Measurements from ENCODE around the gene GRB10. TPM values are rescaled to one million over a fixed set of nuclear protein-coding genes. Genes with fewer than 3 reads are reported as not detected.

GRB10 gene
- total and polyA plus RNA-seq, 2 of the 8 experiments (the other 6 are each of a cell fraction or from before 2014, with no cell fraction given): 35.7 to 97.0 TPM

DNA sequence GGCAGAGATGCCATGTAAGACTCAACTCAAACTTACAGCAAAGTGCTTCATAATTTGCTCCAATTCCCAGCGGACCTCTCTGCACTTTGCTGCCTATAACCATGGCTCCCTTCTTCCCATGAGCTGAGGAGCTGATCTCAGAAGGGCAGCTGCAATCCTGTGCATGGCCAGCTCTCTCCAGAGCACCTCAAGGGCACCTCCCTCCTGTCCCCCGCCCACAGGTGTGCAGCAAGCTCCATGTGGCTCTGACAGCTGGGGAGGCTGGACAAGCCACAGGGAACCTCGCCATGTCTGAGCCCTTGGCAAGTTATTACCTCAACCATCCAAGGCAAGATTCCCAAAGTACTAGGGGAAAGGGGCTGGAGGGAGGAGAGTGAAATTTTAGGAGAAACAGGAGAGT, 156.4 kb downstream of the GRB10 start:
- no peak overlapping the region for H2BK15ac ChIP-seq (ENCODE audit: low read length)
- no peak overlapping the region for H4K91ac ChIP-seq (replicated peaks; ENCODE audit: insufficient read length, low read length)
- no peaks in the 10 kb centered on the region for H3K23me2 ChIP-seq (ENCODE audit: low read depth, low read length)
- no peak for TF ChIP-seq SP1 (IDR thresholded peaks at IDR 0.05; ENCODE audit: low read depth, low read length)
- H4K5ac ChIP-seq (ENCODE audit: insufficient read length, low read depth, low read length): no peak overlapping the region
- peaks cover 0 to 21% of the 10 kb centered on the region in 2 experiments; a peak in 1 of 4 replicates for H3K79me2 ChIP-seq (ENCODE audit: control insufficient read depth in 1 of 2, insufficient read depth in 2 of 2, low read length in 2 of 2)
- H2BK120ac ChIP-seq (replicated peaks; ENCODE audit: low read depth, low read length): no peak overlapping the region
- no peak overlapping the region for H2BK12ac ChIP-seq (ENCODE audit: low read depth, low read length)
- H3K36me3 ChIP-seq (ENCODE audit: control insufficient read depth in 2 of 4, insufficient read depth in 4 of 4, low read length in 3 of 4): peaks cover 2 to 8% (median 7%) of the 10 kb centered on the region in 4 experiments; a peak in 5 of 8 replicates
- no peaks in the 10 kb centered on the region for H3K9me3 ChIP-seq (ENCODE audit: insufficient read depth in 2 of 2, low read depth in 1 of 2, low read length in 1 of 2)
- H2AK5ac ChIP-seq (ENCODE audit: low read depth, low read length): no peak overlapping the region
- H3K27ac ChIP-seq (ENCODE audit: low read depth, low read length): no peak overlapping the region
- no peak overlapping the region for H2BK20ac ChIP-seq (ENCODE audit: low read length)
- peaks cover 4 to 6% of the 10 kb centered on the region in 2 experiments for H4K20me1 ChIP-seq (replicated peaks in 1 of 2; ENCODE audit: control insufficient read depth in 1 of 2, insufficient read depth in 2 of 2, low read length in 2 of 2)
- H3K9ac ChIP-seq (replicated peaks in 1 of 4; ENCODE audit: extremely low read depth in 1 of 4, low read depth in 3 of 4, low read length in 3 of 4): no peak overlapping the region
- no peak overlapping the region; the same call in 1 of the 2 replicates for H4K8ac ChIP-seq (ENCODE audit: extremely low read depth, insufficient read depth, low read length)
- no peak overlapping the region for H3K4me2 ChIP-seq (ENCODE audit: insufficient read depth in 1 of 2, low read depth in 2 of 2, low read length in 2 of 2)
- ChIA-PET CTCF (ENCODE audit: partially characterized antibody) (interaction anchor here (0.7 to 3.2 kb wide), 6 partner anchors 11 to 352 kb away, joined by 3 to 13 read pairs (median 4); no protein-coding TSS in a partner anchor), POLR2A (ENCODE audit: partially characterized antibody) (no interaction called here)
- H2AFZ ChIP-seq (ENCODE audit: low read length): no peak overlapping the region
- H3K27me3 ChIP-seq (replicated peaks in 1 of 4; ENCODE audit: control insufficient read depth in 3 of 4, extremely low read depth in 1 of 4, insufficient read depth in 3 of 4, low read length in 3 of 4): no peaks in the 10 kb centered on the region
- 96% methylated on average over 3 of the region's 3 CpGs; no CpG with 5 or more reads in 1 of the 2 experiments for WGBS, 2 experiments (ENCODE audit: extremely low coverage in 1 of 2, insufficient coverage in 1 of 2, insufficient read length in 1 of 2, insufficient replicate concordance in 2 of 2, low coverage in 1 of 2, low lambda C conversion rate in 2 of 2, missing lambda C conversion rate in 1 of 2)
- no peak overlapping the region for H3K56ac ChIP-seq (replicated peaks; ENCODE audit: insufficient read length, low read depth, low read length)
- H3K23ac ChIP-seq (ENCODE audit: insufficient read length): no peak overlapping the region
- no peak overlapping the region for H2BK5ac ChIP-seq (ENCODE audit: low read depth, low read length)
- H3K79me1 ChIP-seq (ENCODE audit: low read depth, low read length): peaks cover 5% of the 10 kb centered on the region; the same call in 1 of the 2 replicates
- FAIRE-seq: no peak
- H3K18ac ChIP-seq (ENCODE audit: extremely low read depth, low read length): no peak overlapping the region
- no peak overlapping the region for H3K4me3 ChIP-seq (ENCODE audit: extremely low read depth in 1 of 4, insufficient read depth in 2 of 4, low read depth in 3 of 4, low read length in 4 of 4)
- peaks cover 0 to 10% (median 4%) of the 10 kb centered on the region in 4 experiments for H3K4me1 ChIP-seq (replicated peaks in 1 of 4; ENCODE audit: control insufficient read depth in 3 of 4, insufficient read depth in 4 of 4, low read length in 3 of 4)
- H3K4ac ChIP-seq (replicated peaks; ENCODE audit: insufficient read length, low read depth, low read length): no peak overlapping the region
- no peak overlapping the region for H3K14ac ChIP-seq (ENCODE audit: insufficient read length)
- DNase-seq (ENCODE audit: low read depth in 1 of 2, low spot score in 2 of 2): no peak

All from H1 (cell line).